Caco-2 (cell line): ENCODE results near the gene ZCRB1. TPM values are rescaled to one million over a fixed set of nuclear protein-coding genes. Genes with fewer than 3 reads are reported as not detected.

Experiments used
- BruUV-seq: library from RNA; stranded (reverse); fragments of 400-500 nt; replicated peaks from 2 replicates; lab custom pipeline; 2021; lab: Mats Ljungman, UMichigan
- CTCF ChIA-PET: fragments of 300-600 bp; sonication (Branson Sonifier 250); formaldehyde crosslinking; loops from one replicate; lab custom pipeline; 2022; ENCODE audit warnings: antibody characterized with exemption; lab: Charles Lee
- POLR2A ChIA-PET: fragments of 300-600 bp; sonication (Branson Sonifier 250); formaldehyde crosslinking; loops from one replicate; lab custom pipeline; 2022; ENCODE audit warnings: antibody characterized with exemption; lab: Charles Lee
- DNase-seq, 2 experiments: peaks; one replicate each; pipeline versions ENCODE4 v3.0.0 to v3.0.0-alpha.2; 2020 to 2022
- H3K27me3 ChIP-seq: replicated peaks from 2 replicates; pipeline ENCODE4 v1.6.0; 2011; ENCODE audit warnings: low read length; ENCODE audit not compliant: control insufficient read depth, insufficient read depth
- H3K36me3 ChIP-seq: 2 replicates; pipeline ENCODE4 v1.5.1; 2011; ENCODE audit warnings: low read length; ENCODE audit not compliant: control insufficient read depth, insufficient read depth
- H3K4me1 ChIP-seq: fragments of 250-450 bp; sonication (Bioruptor Pico); 2 replicates; pipeline ENCODE4 v1.5.1; 2020; ENCODE audit warnings: mild to moderate bottlenecking
- H3K4me3 ChIP-seq: 2 replicates; pipeline ENCODE4 v1.5.1; 2011; ENCODE audit warnings: low read depth, mild to moderate bottlenecking, control low read depth, low read length
- H3K9me3 ChIP-seq: fragments of 250-450 bp; sonication (Bioruptor Pico); 2 replicates; pipeline ENCODE4 v1.5.1; 2020; ENCODE audit warnings: mild to moderate bottlenecking, moderate library complexity
- H3K27ac Mint-ChIP-seq: one replicate; pipeline ENCODE4 v1.8.0; 2022; ENCODE audit warnings: mixed read lengths; ENCODE audit not compliant: unreplicated experiment
- H3K27me3 Mint-ChIP-seq: one replicate; pipeline ENCODE4 v1.8.0; 2022; ENCODE audit warnings: mixed read lengths; ENCODE audit not compliant: insufficient read depth, unreplicated experiment
- H3K36me3 Mint-ChIP-seq: one replicate; pipeline ENCODE4 v1.8.0; 2022; ENCODE audit warnings: mild to moderate bottlenecking, mixed read lengths; ENCODE audit not compliant: insufficient read depth, unreplicated experiment
- H3K4me1 Mint-ChIP-seq: one replicate; pipeline ENCODE4 v1.8.0; 2022; ENCODE audit warnings: low read depth, mixed read lengths; ENCODE audit not compliant: unreplicated experiment
- H3K4me3 Mint-ChIP-seq: one replicate; pipeline ENCODE4 v1.8.0; 2022; ENCODE audit warnings: mild to moderate bottlenecking, moderate library complexity, mixed read lengths; ENCODE audit not compliant: unreplicated experiment
- H3K9me3 Mint-ChIP-seq: one replicate; pipeline ENCODE4 v1.8.0; 2022; ENCODE audit warnings: mixed read lengths; ENCODE audit not compliant: unreplicated experiment
- intact Hi-C: fragments of 100-400 bp; cut with micrococcal nuclease; formaldehyde crosslinking; loops from one replicate; pipeline ENCODE4 v1.10.0; 2022; ENCODE audit not compliant: unreplicated experiment
- total RNA-seq: library from RNA; stranded (reverse); gene quantifications from 2 replicates; pipeline ENCODE4 v1.2.3, GENCODE V29; 2022
- TF ChIP-seq, protein P1 (sequence below), 2 experiments: fragments of 200-600 bp in 1 of 2; IDR thresholded peaks; 1 replicate in 1 of 2; 2 replicates in 1 of 2; pipeline versions ENCODE4 v1.5.1 to v1.8.0; 2011 to 2022; ENCODE audit warnings: antibody characterized with exemption in 1 of 2, control low read depth in 1 of 2, inconsistent platforms in 1 of 2, low read depth in 1 of 2, low read length in 1 of 2, mild to moderate bottlenecking in 1 of 2, moderate library complexity in 1 of 2; ENCODE audit not compliant: insufficient read depth in 1 of 2, severe bottlenecking in 1 of 2, unreplicated experiment in 1 of 2

Gene ZCRB1
- total RNA-seq, 1 experiment from 2014 or later: 52.1 TPM

DNA sequence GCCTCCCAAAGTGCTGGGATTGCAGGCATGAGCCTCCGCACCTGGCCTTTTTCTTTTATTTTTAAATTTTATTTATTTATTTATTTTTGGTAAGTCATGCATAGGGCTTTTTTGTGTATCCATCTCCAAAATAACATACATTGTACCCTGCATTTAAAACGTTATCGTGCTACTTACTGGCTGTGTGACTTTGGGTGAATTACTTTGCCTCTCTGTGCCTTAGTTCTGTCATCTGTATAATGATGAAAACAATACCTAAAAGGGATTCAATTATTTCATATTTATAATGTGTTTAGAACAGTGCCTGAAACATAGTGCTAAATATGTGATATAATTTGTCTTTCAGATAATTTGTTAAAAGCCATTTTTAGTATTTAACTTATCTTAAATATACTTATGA lies 19.6 kb downstream of the ZCRB1 start:
- Mint-ChIP-seq H3K4me1 (no peaks in the 10 kb centered on the region), H3K27me3 (no peaks in the 10 kb centered on the region), H3K9me3 (no peaks in the 10 kb centered on the region), H3K36me3 (no peaks in the 10 kb centered on the region), H3K4me3 (no peak overlapping the region), H3K27ac (no peak overlapping the region)
- ChIA-PET CTCF (no interaction called here), POLR2A (no interaction called here)
- no peak for DNase-seq
- Histone ChIP-seq H3K9me3 (no peaks in the 10 kb centered on the region), H3K4me3 (no peak overlapping the region), H3K4me1 (no peaks in the 10 kb centered on the region), H3K36me3 (no peaks in the 10 kb centered on the region), H3K27me3 (no peaks in the 10 kb centered on the region)
- BruUV-seq: no TSS peak
- TF ChIP-seq, protein P1, sequence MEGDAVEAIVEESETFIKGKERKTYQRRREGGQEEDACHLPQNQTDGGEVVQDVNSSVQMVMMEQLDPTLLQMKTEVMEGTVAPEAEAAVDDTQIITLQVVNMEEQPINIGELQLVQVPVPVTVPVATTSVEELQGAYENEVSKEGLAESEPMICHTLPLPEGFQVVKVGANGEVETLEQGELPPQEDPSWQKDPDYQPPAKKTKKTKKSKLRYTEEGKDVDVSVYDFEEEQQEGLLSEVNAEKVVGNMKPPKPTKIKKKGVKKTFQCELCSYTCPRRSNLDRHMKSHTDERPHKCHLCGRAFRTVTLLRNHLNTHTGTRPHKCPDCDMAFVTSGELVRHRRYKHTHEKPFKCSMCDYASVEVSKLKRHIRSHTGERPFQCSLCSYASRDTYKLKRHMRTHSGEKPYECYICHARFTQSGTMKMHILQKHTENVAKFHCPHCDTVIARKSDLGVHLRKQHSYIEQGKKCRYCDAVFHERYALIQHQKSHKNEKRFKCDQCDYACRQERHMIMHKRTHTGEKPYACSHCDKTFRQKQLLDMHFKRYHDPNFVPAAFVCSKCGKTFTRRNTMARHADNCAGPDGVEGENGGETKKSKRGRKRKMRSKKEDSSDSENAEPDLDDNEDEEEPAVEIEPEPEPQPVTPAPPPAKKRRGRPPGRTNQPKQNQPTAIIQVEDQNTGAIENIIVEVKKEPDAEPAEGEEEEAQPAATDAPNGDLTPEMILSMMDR (IDR thresholded peaks at IDR 0.05; ENCODE audit: insufficient read depth in 1 of 2, low read depth in 1 of 2, low read length in 1 of 2, severe bottlenecking in 1 of 2, unreplicated experiment in 1 of 2): no peak
- intact Hi-C loops: no loop called here

DNA sequence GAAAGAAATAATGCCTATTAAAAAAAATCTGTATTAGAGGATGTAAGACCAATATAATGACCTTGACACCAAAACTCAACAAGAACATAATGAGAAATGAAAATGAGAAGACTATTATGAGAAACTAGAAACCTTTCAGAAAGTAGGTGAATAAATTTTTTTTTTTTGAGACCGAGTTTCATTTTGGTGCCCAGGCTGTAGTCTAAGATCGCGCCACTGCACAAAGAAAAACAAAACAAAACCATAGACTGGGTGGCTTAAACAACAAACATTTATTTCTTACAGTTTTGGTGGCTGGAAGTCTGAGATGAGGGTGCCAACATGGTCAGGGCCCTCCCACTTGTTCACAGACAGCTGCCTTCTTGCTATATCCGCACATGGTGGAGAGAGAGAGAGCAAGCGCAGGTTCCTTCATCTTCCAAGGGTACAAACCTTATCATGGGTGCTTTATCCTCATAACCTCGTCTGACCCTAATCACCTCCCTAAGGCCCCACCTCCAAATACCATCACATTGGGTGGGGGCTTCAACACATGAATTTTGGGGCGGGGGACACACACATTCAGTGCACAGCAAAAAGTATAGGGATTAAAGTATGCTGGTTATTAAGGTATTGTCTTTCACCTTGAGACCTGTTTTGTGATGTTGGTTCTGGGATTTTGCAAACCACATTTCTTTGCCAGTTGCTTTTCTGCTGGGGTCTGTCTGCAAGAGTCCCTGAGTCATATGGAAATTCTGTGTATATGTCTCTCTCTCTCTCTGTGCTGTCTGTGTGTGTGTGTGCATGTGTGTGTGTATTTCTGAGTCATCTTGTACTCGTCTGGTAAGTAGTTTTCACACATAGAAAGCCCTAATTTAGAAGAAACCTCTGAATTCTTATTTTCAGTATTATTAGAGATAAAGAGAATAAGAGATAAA lies 26.2 kb downstream of the ZCRB1 start:
- Histone ChIP-seq H3K36me3 (no peaks in the 10 kb centered on the region), H3K4me3 (no peak overlapping the region), H3K4me1 (no peaks in the 10 kb centered on the region), H3K9me3 (no peaks in the 10 kb centered on the region), H3K27me3 (no peaks in the 10 kb centered on the region)
- intact Hi-C loops: no loop called here
- TF ChIP-seq, protein P1 (IDR thresholded peaks at IDR 0.05; ENCODE audit: insufficient read depth in 1 of 2, low read depth in 1 of 2, low read length in 1 of 2, severe bottlenecking in 1 of 2, unreplicated experiment in 1 of 2): no peak
- DNase-seq: no peak
- Mint-ChIP-seq H3K4me1 (peaks cover 7% of the 10 kb centered on the region), H3K27me3 (no peaks in the 10 kb centered on the region), H3K9me3 (no peaks in the 10 kb centered on the region), H3K4me3 (no peak overlapping the region), H3K36me3 (no peaks in the 10 kb centered on the region), H3K27ac (no peak overlapping the region)
- ChIA-PET POLR2A (no interaction called here), CTCF (interaction anchor here (0.6 to 0.7 kb wide), 2 partner anchors 39 to 276 kb away, joined by 4 to 6 read pairs; no protein-coding TSS in a partner anchor)
- BruUV-seq: no TSS peak

DNA sequence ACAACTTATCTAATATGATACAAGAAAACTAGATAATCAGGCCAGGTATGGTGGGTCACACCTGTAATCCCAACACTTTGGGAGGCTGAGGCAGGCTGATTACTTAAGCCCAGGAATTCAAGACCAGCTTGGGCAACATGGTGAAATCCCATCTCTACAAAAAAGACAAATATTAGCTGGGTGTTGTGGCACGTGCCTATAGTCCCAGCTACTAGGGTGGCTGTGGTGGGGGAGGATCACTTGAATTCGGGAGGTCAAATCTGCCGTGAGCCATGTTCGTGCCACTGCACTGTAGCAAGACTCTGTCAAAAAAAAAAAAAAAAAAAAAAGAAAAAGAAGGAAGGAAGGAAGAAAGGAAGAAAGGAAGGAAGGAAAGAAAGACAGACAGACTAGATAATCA lies 27.0 kb downstream of the ZCRB1 start:
- CTCF ChIA-PET: interaction anchor here (0.6 to 0.8 kb wide), 4 partner anchors 10 to 275 kb away, joined by 3 to 8 read pairs (median 5); partner anchors contain the start of genes PPHLN1 and ZCRB1

More for the DNA sequence above, 27.0 kb downstream of the ZCRB1 start:
- Histone ChIP-seq H3K4me3 (no peak overlapping the region), H3K4me1 (no peaks in the 10 kb centered on the region), H3K9me3 (no peaks in the 10 kb centered on the region), H3K27me3 (no peaks in the 10 kb centered on the region), H3K36me3 (no peaks in the 10 kb centered on the region)
- POLR2A ChIA-PET: no interaction called here
- TF ChIP-seq, protein P1 (IDR thresholded peaks at IDR 0.05; ENCODE audit: insufficient read depth in 1 of 2, low read depth in 1 of 2, low read length in 1 of 2, severe bottlenecking in 1 of 2, unreplicated experiment in 1 of 2): no peak
- Mint-ChIP-seq H3K36me3 (no peaks in the 10 kb centered on the region), H3K4me3 (no peak overlapping the region), H3K27ac (no peak overlapping the region), H3K9me3 (no peaks in the 10 kb centered on the region), H3K27me3 (no peaks in the 10 kb centered on the region), H3K4me1 (peaks cover 7% of the 10 kb centered on the region)
- no TSS peak for BruUV-seq
- DNase-seq: no peak
- intact Hi-C loops: no loop called here
